HepG2 (cell line): ENCODE results near the gene SINHCAF. TPM values are rescaled to one million over a fixed set of nuclear protein-coding genes. Genes with fewer than 3 reads are reported as not detected.
"Not testable (repeated sequence)": the region's sequence is repeated elsewhere in the genome, so short reads cannot be mapped to it uniquely, and the experiment has no call there.

ENCODE experiments used
- ATAC-seq: fragments of 200-7000 bp; cut with Tn5 transposase; 3 replicates; pipeline ENCODE4 v1.9.1; 2020; ENCODE audit warnings: mild to moderate bottlenecking, moderate library complexity
- BruUV-seq: library from RNA; stranded (reverse); fragments of 400-500 nt; replicated peaks from 2 replicates; lab custom pipeline; 2021; lab: Mats Ljungman, UMichigan
- CTCF ChIA-PET: fragments of 300-600 bp; formaldehyde crosslinking; extraction: SDS; loops from one replicate; lab custom pipeline; 2021; ENCODE audit warnings: low total read pairs, inconsistent platforms, low intra/inter-chr PET ratio; lab: Yijun Ruan, JAX
- POLR2A ChIA-PET: fragments of 350-600 bp; sonication (Branson Sonifier 250); formaldehyde crosslinking; loops from one replicate; lab custom pipeline; 2020; ENCODE audit warnings: antibody characterized with exemption, inconsistent platforms; lab: Yijun Ruan, JAX
- DNase-seq: peaks from one replicate; pipeline ENCODE4 v3.0.0-alpha.2; 2015; ENCODE audit warnings: low spot score
- FAIRE-seq: peaks from 3 replicates; lab custom pipeline; 2011; peaks lifted over from hg19 to GRCh38; lab: Jason Lieb, UNC
- H2AFZ ChIP-seq: one replicate; pipeline ENCODE4 v1.6.1; 2011; ENCODE audit warnings: low read length, inconsistent platforms
- H3K27ac ChIP-seq: fragments of 300-600 bp; 3 replicates; pipeline ENCODE4 v1.8.0; 2011; ENCODE audit warnings: mixed run types, mild to moderate bottlenecking, mixed read lengths, low read length, inconsistent platforms; ENCODE audit not compliant: insufficient read depth; ENCODE audit errors: extremely low read length
- H3K27me3 ChIP-seq, 2 experiments: fragments of 200-600 bp in 1 of 2; 2 replicates in 1 of 2; 3 replicates in 1 of 2; pipeline versions ENCODE4 v1.6.0 to v1.8.0; 2011; ENCODE audit warnings: low read length in 2 of 2, mild to moderate bottlenecking in 2 of 2, moderate library complexity in 2 of 2, inconsistent platforms in 1 of 2; ENCODE audit not compliant: insufficient read depth in 2 of 2, control insufficient read depth in 1 of 2
- H3K36me3 ChIP-seq, 2 experiments: fragments of 200-600 bp in 1 of 2; replicated peaks in 1 of 2; 2 replicates in 1 of 2; 3 replicates in 1 of 2; pipeline versions ENCODE4 v1.5.1 to v1.8.0; 2011; ENCODE audit warnings: low read length in 2 of 2, inconsistent platforms in 1 of 2; ENCODE audit not compliant: insufficient read depth in 2 of 2, control insufficient read depth in 1 of 2
- H3K4me1 ChIP-seq: 2 replicates; pipeline ENCODE4 v1.5.1; 2012; ENCODE audit warnings: low read length, inconsistent platforms; ENCODE audit not compliant: insufficient read depth
- H3K4me2 ChIP-seq: 2 replicates; pipeline ENCODE4 v1.6.0; 2011; ENCODE audit warnings: low read depth, low read length, inconsistent platforms
- H3K4me3 ChIP-seq, 3 experiments: fragments of 200-600 bp in 1 of 3; sonication (generic), shearing (Covaris generic) in 1 of 3; replicated peaks in 1 of 3; 2 replicates each; pipeline ENCODE4 v1.5.1; 2011 to 2016; ENCODE audit warnings: low read length in 3 of 3, inconsistent platforms in 2 of 3, low read depth in 2 of 3, mild to moderate bottlenecking in 2 of 3, control low read depth in 1 of 3, mixed read lengths in 1 of 3; ENCODE audit not compliant: insufficient read depth in 1 of 3
- H3K79me2 ChIP-seq: one replicate; pipeline ENCODE4 v1.6.1; 2011; ENCODE audit warnings: low read length, inconsistent platforms; ENCODE audit not compliant: insufficient read depth
- H3K9ac ChIP-seq: 2 replicates; pipeline ENCODE4 v1.6.0; 2011; ENCODE audit warnings: mild to moderate bottlenecking, low read depth, low read length, inconsistent platforms; ENCODE audit not compliant: insufficient read depth
- H3K9me3 ChIP-seq: 2 replicates; pipeline ENCODE4 v1.5.1; 2012; ENCODE audit warnings: mild to moderate bottlenecking, low read length
- H4K20me1 ChIP-seq: 2 replicates; pipeline ENCODE4 v1.6.0; 2011; ENCODE audit warnings: inconsistent platforms, mild to moderate bottlenecking, low read length, moderate library complexity; ENCODE audit not compliant: insufficient read depth
- JUND ChIP-seq: sonication (generic); formaldehyde crosslinking; IDR thresholded peaks from 2 replicates; pipeline ENCODE4 v1.8.0; 2022; ENCODE audit warnings: mild to moderate bottlenecking, missing genetic modification reagents
- NFE2 ChIP-seq: sonication (generic); formaldehyde crosslinking; IDR thresholded peaks from 2 replicates; pipeline ENCODE4 v1.4.0; 2020; ENCODE audit warnings: missing genetic modification reagents
- ZNF672 ChIP-seq: sonication (generic); formaldehyde crosslinking; IDR thresholded peaks from 2 replicates; pipeline ENCODE4 v1.8.1; 2022; ENCODE audit warnings: missing genetic modification reagents
- WGBS: methylation state at CpG from one replicate; pipeline ENCODE4 v1.1.6; 2017; ENCODE audit warnings: low lambda C conversion rate; 5-methylcytosine and 5-hydroxymethylcytosine counted together
- in situ Hi-C: cut with HindIII; loops from 2 replicates; pipeline ENCODE4 v1.10.0; 2017; ENCODE audit warnings: low pct_unique_long_range_greater_than_20kb; ENCODE audit not compliant: extremely low pct_ligation_motif_present
- intact Hi-C: fragments of 100-400 bp; cut with micrococcal nuclease; formaldehyde crosslinking; loops from one replicate; pipeline ENCODE4 v1.10.0; 2022; ENCODE audit not compliant: unreplicated experiment
- polyA plus RNA-seq, 8 experiments: library from polyadenylated mRNA; depleted of rRNA in 3 of 8; stranded (reverse) in 7 of 8; unstranded in 1 of 8; fragments of >200 nt; fragmentation: Illumina TruSeq in 4 of 8; extraction: Trizol in 4 of 8; gene quantifications; 2 replicates each; pipeline versions ENCODE4 v1.2.1 to v1.2.3, GENCODE V29; 2011 to 2016; ENCODE audit warnings: low read depth in 4 of 8, missing spikeins in 1 of 8, mixed read lengths in 1 of 8; ENCODE audit not compliant: insufficient read depth in 1 of 8
- total RNA-seq, 5 experiments: library from RNA; depleted of rRNA; stranded (reverse); fragments of >200 nt; fragmentation: Illumina TruSeq; extraction: Trizol; gene quantifications; 2 replicates each; pipeline ENCODE4 v1.2.3, GENCODE V29; 2016; ENCODE audit warnings: low read depth in 1 of 5

SINHCAF gene
- total and polyA plus RNA-seq, 2 of the 13 experiments (the other 11 are each of a cell fraction or from before 2014, with no cell fraction given), result 54.6 to 97.8 TPM

DNA sequence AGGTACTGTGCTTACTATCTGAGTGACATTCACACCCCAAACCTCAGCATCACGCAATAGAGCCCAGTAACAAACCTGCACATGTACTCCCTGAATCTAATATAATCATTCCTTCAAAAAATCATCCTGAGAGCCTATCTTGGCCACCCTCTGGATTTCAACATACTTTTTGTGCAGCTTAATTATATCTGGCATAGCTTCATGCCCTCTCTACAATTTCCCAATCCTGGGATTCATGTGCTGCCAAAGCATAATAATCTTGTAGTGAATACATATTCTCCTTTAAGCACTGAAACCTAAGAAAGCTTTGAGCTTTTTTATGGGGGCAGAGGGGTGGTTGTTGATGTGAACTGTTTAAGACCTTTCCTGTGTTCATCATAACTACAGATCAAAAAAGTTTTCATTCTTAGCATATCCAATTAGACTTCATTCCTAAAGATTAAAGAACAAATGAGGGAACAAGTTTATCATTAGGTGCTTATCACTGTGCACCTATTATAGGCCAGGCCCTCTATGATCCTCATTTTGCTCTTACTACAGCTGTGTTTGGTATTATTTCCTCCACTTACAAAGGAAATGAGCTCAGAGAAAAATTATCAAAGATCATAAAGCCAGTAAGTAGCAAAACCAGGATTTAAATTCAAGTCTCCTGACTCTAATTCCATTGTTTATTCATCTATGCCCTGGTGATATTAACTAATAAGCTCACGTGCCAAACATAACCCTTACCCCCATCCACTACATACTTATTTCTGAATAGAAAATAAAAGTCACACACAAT is 51.2 kb downstream of the SINHCAF start:
- no TSS peak for BruUV-seq
- no peaks in the 10 kb centered on the region for H4K20me1 ChIP-seq
- in situ Hi-C loops, result no loop called here
- no peak overlapping the region for H2AFZ ChIP-seq
- H3K27ac ChIP-seq, result no peak overlapping the region
- POLR2A ChIA-PET, result no interaction called here
- CTCF ChIA-PET, result no interaction called here
- H3K36me3 ChIP-seq, result peaks cover 0 to 6% of the 10 kb centered on the region in 2 experiments; a peak in 1 of 5 replicates
- H3K4me2 ChIP-seq, result no peak overlapping the region
- no peaks in the 10 kb centered on the region for H3K9me3 ChIP-seq
- H3K4me1 ChIP-seq, result peaks cover 13% of the 10 kb centered on the region
- ATAC-seq, result no peak
- intact Hi-C loops, result no loop called here
- DNase-seq, result no peak
- TF ChIP-seq JUND (CRISPR knock-in tag) (no peak), NFE2 (CRISPR knock-in tag) (no peak), ZNF672 (no peak)
- no peak overlapping the region for H3K9ac ChIP-seq
- H3K27me3 ChIP-seq, result no peaks in the 10 kb centered on the region
- no peak overlapping the region for H3K4me3 ChIP-seq
- H3K79me2 ChIP-seq, result no peaks in the 10 kb centered on the region
- WGBS, result 94% methylated on average over 2 of the region's 2 CpGs
- FAIRE-seq, result no peak

DNA sequence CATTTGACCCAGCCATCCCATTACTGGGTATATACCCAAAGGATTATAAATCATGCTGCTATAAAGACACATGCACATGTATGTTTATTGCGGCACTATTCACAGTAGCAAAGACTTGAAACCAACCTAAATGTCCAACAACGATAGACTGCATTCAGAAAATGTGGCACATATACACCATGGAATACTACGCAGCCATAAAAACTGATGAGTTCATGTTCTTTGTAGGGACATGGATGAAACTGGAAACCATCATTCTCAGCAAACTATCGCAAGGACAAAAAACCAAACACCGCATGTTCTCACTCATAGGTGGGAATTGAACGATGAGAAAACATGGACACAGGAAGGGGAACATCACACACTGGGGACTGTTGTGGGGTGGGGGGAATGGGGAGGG is 52.2 kb downstream of the SINHCAF start:
- CTCF ChIA-PET, H3K9me3 ChIP-seq, POLR2A ChIA-PET, ATAC-seq, H3K4me1 ChIP-seq, BruUV-seq, H3K4me3 ChIP-seq, H3K9ac ChIP-seq, H3K79me2 ChIP-seq, FAIRE-seq, DNase-seq, intact Hi-C loops, H3K4me2 ChIP-seq, H3K27ac ChIP-seq, H3K27me3 ChIP-seq, H3K36me3 ChIP-seq, H4K20me1 ChIP-seq, in situ Hi-C loops, H2AFZ ChIP-seq: not testable (repeated sequence)
- 97% methylated on average over 6 of the region's 6 CpGs for WGBS
